Duodenal mucosa (tissue), 2 donors: ENCODE measurements around the gene STX8.

Experiments used
- H3K27ac ChIP-seq: one replicate; pipeline ENCODE4 v1.7.0; 2013; ENCODE audit warnings: low read depth, low read length
- H3K27me3 ChIP-seq, 2 donors: one replicate each; pipeline ENCODE4 v1.7.0; 2013; ENCODE audit warnings: low read length in 2 of 2, control low read depth in 1 of 2; ENCODE audit not compliant: insufficient read depth in 2 of 2, control insufficient read depth in 1 of 2
- H3K36me3 ChIP-seq, 2 donors: one replicate each; pipeline ENCODE4 v1.7.0; 2013; ENCODE audit warnings: low read length in 2 of 2, control low read depth in 1 of 2; ENCODE audit not compliant: insufficient read depth in 2 of 2, control insufficient read depth in 1 of 2
- H3K4me1 ChIP-seq, 2 donors: one replicate each; pipeline ENCODE4 v1.7.0; 2013; ENCODE audit warnings: low read length in 2 of 2, control low read depth in 1 of 2; ENCODE audit not compliant: insufficient read depth in 2 of 2, control insufficient read depth in 1 of 2
- H3K4me3 ChIP-seq, 2 donors: one replicate each; pipeline ENCODE4 v1.7.0; 2013; ENCODE audit warnings: low read length in 2 of 2, low read depth in 1 of 2
- H3K9ac ChIP-seq, 2 donors: one replicate each; pipeline ENCODE4 v1.7.0; 2013; ENCODE audit warnings: low read length in 2 of 2, low read depth in 1 of 2
- H3K9me3 ChIP-seq, 2 donors: one replicate each; pipeline ENCODE4 v1.7.0; 2013; ENCODE audit warnings: low read length in 2 of 2, control low read depth in 1 of 2; ENCODE audit not compliant: control insufficient read depth in 1 of 2

The STX8 gene

GRCh38 chr17:9324864-9325263, 250.8 kb downstream of the STX8 start:
- Histone ChIP-seq H3K36me3 (no peaks in the 10 kb centered on the region), H3K4me1 (no peaks in the 10 kb centered on the region), H3K4me3 (no peak overlapping the region), H3K27ac (no peak overlapping the region), H3K9ac (no peak overlapping the region), H3K9me3 (no peaks in the 10 kb centered on the region), H3K27me3 (no peaks in the 10 kb centered on the region)

GRCh38 chr17:9322326-9322725, 253.3 kb downstream of the STX8 start:
- no peaks in the 10 kb centered on the region for H3K4me1 ChIP-seq
- H3K27me3 ChIP-seq, result no peaks in the 10 kb centered on the region
- H3K36me3 ChIP-seq, result no peaks in the 10 kb centered on the region
- no peaks in the 10 kb centered on the region for H3K9me3 ChIP-seq
- H3K4me3 ChIP-seq, result no peak overlapping the region
- no peak overlapping the region for H3K27ac ChIP-seq
- no peak overlapping the region for H3K9ac ChIP-seq

- H3K36me3 ChIP-seq, result no peaks in the 10 kb centered on the region
- no peak overlapping the region for H3K9ac ChIP-seq
- no peaks in the 10 kb centered on the region for H3K9me3 ChIP-seq
- H3K4me1 ChIP-seq, result no peaks in the 10 kb centered on the region
- no peaks in the 10 kb centered on the region for H3K27me3 ChIP-seq
- no peak overlapping the region for H3K4me3 ChIP-seq
- no peak overlapping the region for H3K27ac ChIP-seq
Measured at GRCh38 chr17:9321890-9322289, 253.7 kb downstream of the STX8 start.

GRCh38 chr17:9315360-9315759, 260.3 kb downstream of the STX8 start:
- H3K4me3 ChIP-seq, result no peak overlapping the region
- no peaks in the 10 kb centered on the region for H3K36me3 ChIP-seq
- H3K27ac ChIP-seq, result no peak overlapping the region
- no peaks in the 10 kb centered on the region for H3K4me1 ChIP-seq
- no peak overlapping the region for H3K9ac ChIP-seq
- no peaks in the 10 kb centered on the region for H3K27me3 ChIP-seq
- H3K9me3 ChIP-seq, result no peaks in the 10 kb centered on the region

- Histone ChIP-seq H3K9me3 (no peaks in the 10 kb centered on the region), H3K4me1 (no peaks in the 10 kb centered on the region), H3K27me3 (no peaks in the 10 kb centered on the region), H3K9ac (no peak overlapping the region), H3K4me3 (no peak overlapping the region), H3K36me3 (no peaks in the 10 kb centered on the region), H3K27ac (no peak overlapping the region)
Measured at GRCh38 chr17:9313346-9313745, 262.3 kb downstream of the STX8 start.

- Histone ChIP-seq H3K4me3 (no peak overlapping the region), H3K9ac (no peak overlapping the region), H3K27me3 (no peaks in the 10 kb centered on the region), H3K36me3 (no peaks in the 10 kb centered on the region), H3K27ac (no peak overlapping the region), H3K4me1 (no peaks in the 10 kb centered on the region), H3K9me3 (no peaks in the 10 kb centered on the region)
Measured at GRCh38 chr17:9309216-9309615, 266.4 kb downstream of the STX8 start.

GRCh38 chr17:9308069-9308468, 267.6 kb downstream of the STX8 start:
- Histone ChIP-seq H3K4me1 (no peaks in the 10 kb centered on the region), H3K4me3 (no peak overlapping the region), H3K36me3 (no peaks in the 10 kb centered on the region), H3K9ac (no peak overlapping the region), H3K27me3 (no peaks in the 10 kb centered on the region), H3K27ac (no peak overlapping the region), H3K9me3 (no peaks in the 10 kb centered on the region)

- no peak overlapping the region for H3K4me3 ChIP-seq
- no peak overlapping the region for H3K9ac ChIP-seq
- H3K27ac ChIP-seq, result no peak overlapping the region
- no peaks in the 10 kb centered on the region for H3K4me1 ChIP-seq
- no peaks in the 10 kb centered on the region for H3K9me3 ChIP-seq
- no peaks in the 10 kb centered on the region for H3K27me3 ChIP-seq
- no peaks in the 10 kb centered on the region for H3K36me3 ChIP-seq
Measured at GRCh38 chr17:9307313-9307998, 268.2 kb downstream of the STX8 start.

GRCh38 chr17:9306086-9306485, 269.5 kb downstream of the STX8 start:
- H3K27me3 ChIP-seq, result no peaks in the 10 kb centered on the region
- H3K9ac ChIP-seq, result no peak overlapping the region
- H3K9me3 ChIP-seq, result no peaks in the 10 kb centered on the region
- no peaks in the 10 kb centered on the region for H3K4me1 ChIP-seq
- H3K27ac ChIP-seq, result no peak overlapping the region
- no peaks in the 10 kb centered on the region for H3K36me3 ChIP-seq
- no peak overlapping the region for H3K4me3 ChIP-seq

- Histone ChIP-seq H3K27me3 (no peaks in the 10 kb centered on the region), H3K9ac (no peak overlapping the region), H3K4me1 (peaks cover 7 to 9% of the 10 kb centered on the region in 2 donors), H3K9me3 (no peaks in the 10 kb centered on the region), H3K36me3 (no peaks in the 10 kb centered on the region), H3K27ac (no peak overlapping the region), H3K4me3 (no peak overlapping the region)
Measured at GRCh38 chr17:9299695-9300094, 275.9 kb downstream of the STX8 start.
